ENCODE results near the gene GTF2F2.
"Not testable (repeated sequence)": the region's sequence is repeated elsewhere in the genome, so short reads cannot be mapped to it uniquely, and the experiment has no call there.

Gene GTF2F2

GRCh38 chr13:45238945-45239795, 118.9 kb downstream of the GTF2F2 start:
- no peaks in the 10 kb centered on the region for H3K27me3 ChIP-seq (replicated peaks; ENCODE audit: control insufficient read depth, insufficient read depth, low read length)
- no peak overlapping the region for H3K4me3 ChIP-seq (replicated peaks; ENCODE audit: low read depth, low read length)
- no peak for TF ChIP-seq CTCF (IDR thresholded peaks at IDR 0.05; ENCODE audit: insufficient read depth, low read length, poor library complexity, severe bottlenecking)
- no peaks in the 10 kb centered on the region for H3K36me3 ChIP-seq (ENCODE audit: control insufficient read depth, insufficient read depth, low read length)
- no peak for DNase-seq (ENCODE audit: extremely low read depth, insufficient read length)

GRCh38 chr13:45240143-45240542, 119.8 kb downstream of the GTF2F2 start:
- H3K27me3 ChIP-seq (replicated peaks; ENCODE audit: control insufficient read depth, insufficient read depth, low read length) = no peaks in the 10 kb centered on the region
- no peak for DNase-seq (ENCODE audit: extremely low read depth, insufficient read length)
- no peak overlapping the region for H3K4me3 ChIP-seq (replicated peaks; ENCODE audit: low read depth, low read length)
- H3K36me3 ChIP-seq (ENCODE audit: control insufficient read depth, insufficient read depth, low read length) = no peaks in the 10 kb centered on the region
- TF ChIP-seq CTCF (IDR thresholded peaks at IDR 0.05; ENCODE audit: insufficient read depth, low read length, poor library complexity, severe bottlenecking) = no peak

- Histone ChIP-seq H3K4me3 (replicated peaks; ENCODE audit: low read depth, low read length) (no peak overlapping the region), H3K36me3 (ENCODE audit: control insufficient read depth, insufficient read depth, low read length) (no peaks in the 10 kb centered on the region), H3K27me3 (replicated peaks; ENCODE audit: control insufficient read depth, insufficient read depth, low read length) (no peaks in the 10 kb centered on the region)
- no peak for DNase-seq (ENCODE audit: extremely low read depth, insufficient read length)
- no peak for TF ChIP-seq CTCF (IDR thresholded peaks at IDR 0.05; ENCODE audit: insufficient read depth, low read length, poor library complexity, severe bottlenecking)
Observed at GRCh38 chr13:45242070-45242469, 121.8 kb downstream of the GTF2F2 start.

- Histone ChIP-seq H3K4me3 (replicated peaks; ENCODE audit: low read depth, low read length) (no peak overlapping the region), H3K27me3 (replicated peaks; ENCODE audit: control insufficient read depth, insufficient read depth, low read length) (no peaks in the 10 kb centered on the region), H3K36me3 (ENCODE audit: control insufficient read depth, insufficient read depth, low read length) (no peaks in the 10 kb centered on the region)
- no peak for TF ChIP-seq CTCF (IDR thresholded peaks at IDR 0.05; ENCODE audit: insufficient read depth, low read length, poor library complexity, severe bottlenecking)
- DNase-seq (ENCODE audit: extremely low read depth, insufficient read length) = no peak
Observed at GRCh38 chr13:45242524-45242923, 122.2 kb downstream of the GTF2F2 start.

GRCh38 chr13:45243077-45243476, 122.8 kb downstream of the GTF2F2 start:
- no peak for DNase-seq (ENCODE audit: extremely low read depth, insufficient read length)
- TF ChIP-seq CTCF (IDR thresholded peaks at IDR 0.05; ENCODE audit: insufficient read depth, low read length, poor library complexity, severe bottlenecking) = no peak
- H3K4me3 ChIP-seq (replicated peaks; ENCODE audit: low read depth, low read length) = no peak overlapping the region
- H3K36me3 ChIP-seq (ENCODE audit: control insufficient read depth, insufficient read depth, low read length) = no peaks in the 10 kb centered on the region
- no peaks in the 10 kb centered on the region for H3K27me3 ChIP-seq (replicated peaks; ENCODE audit: control insufficient read depth, insufficient read depth, low read length)

- H3K27me3 ChIP-seq (replicated peaks; ENCODE audit: control insufficient read depth, insufficient read depth, low read length); DNase-seq (ENCODE audit: extremely low read depth, insufficient read length); H3K4me3 ChIP-seq (replicated peaks; ENCODE audit: low read depth, low read length); H3K36me3 ChIP-seq (ENCODE audit: control insufficient read depth, insufficient read depth, low read length): not testable (repeated sequence)
Observed at GRCh38 chr13:45244736-45245135, 124.4 kb downstream of the GTF2F2 start.

Measured in GM06990 (cell line).